ENCODE data around the gene ZNF470.

DNA sequence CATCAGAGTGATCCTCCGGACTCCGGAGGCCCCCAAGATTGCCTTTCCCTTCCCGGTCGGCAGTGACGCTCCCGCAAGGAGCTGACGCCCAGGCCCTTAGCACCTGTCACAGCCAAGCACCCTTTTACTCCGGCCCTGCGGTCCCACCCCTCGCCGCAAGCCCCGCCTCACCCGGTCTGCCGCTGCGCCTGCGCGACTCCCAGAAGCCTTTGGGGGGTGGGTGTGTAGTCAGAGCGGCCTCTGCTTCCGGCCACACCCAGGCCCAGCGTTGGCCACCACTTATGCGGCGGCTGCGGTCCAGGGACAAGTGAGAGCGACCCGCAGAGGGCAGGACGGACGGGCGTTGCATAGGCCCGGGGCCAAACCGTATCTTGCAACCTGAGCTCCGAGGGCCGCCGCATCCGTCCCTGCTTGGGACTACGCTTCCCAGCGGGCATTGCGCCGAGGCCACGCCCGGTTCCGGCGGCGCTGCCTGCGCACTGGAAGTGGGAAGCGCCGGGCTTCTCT lies 29.0 kb upstream of the ZNF470 start:
- TF ChIP-seq, protein P1, sequence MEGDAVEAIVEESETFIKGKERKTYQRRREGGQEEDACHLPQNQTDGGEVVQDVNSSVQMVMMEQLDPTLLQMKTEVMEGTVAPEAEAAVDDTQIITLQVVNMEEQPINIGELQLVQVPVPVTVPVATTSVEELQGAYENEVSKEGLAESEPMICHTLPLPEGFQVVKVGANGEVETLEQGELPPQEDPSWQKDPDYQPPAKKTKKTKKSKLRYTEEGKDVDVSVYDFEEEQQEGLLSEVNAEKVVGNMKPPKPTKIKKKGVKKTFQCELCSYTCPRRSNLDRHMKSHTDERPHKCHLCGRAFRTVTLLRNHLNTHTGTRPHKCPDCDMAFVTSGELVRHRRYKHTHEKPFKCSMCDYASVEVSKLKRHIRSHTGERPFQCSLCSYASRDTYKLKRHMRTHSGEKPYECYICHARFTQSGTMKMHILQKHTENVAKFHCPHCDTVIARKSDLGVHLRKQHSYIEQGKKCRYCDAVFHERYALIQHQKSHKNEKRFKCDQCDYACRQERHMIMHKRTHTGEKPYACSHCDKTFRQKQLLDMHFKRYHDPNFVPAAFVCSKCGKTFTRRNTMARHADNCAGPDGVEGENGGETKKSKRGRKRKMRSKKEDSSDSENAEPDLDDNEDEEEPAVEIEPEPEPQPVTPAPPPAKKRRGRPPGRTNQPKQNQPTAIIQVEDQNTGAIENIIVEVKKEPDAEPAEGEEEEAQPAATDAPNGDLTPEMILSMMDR (IDR thresholded peaks at IDR 0.05), result peak in 1 of 3 experiments; percentile 16
- TF ChIP-seq EP300 (IDR thresholded peaks at IDR 0.05), result no peak
